Stimulated activated CD8-positive, alpha-beta memory T cell treated with anti-CD3 and anti-CD28 coated beads, Interleukin-12 subunit alpha, Interleukin-12 subunit beta, amount 100 ng/mL, for 4 hours (primary cell): ENCODE data around the gene CHFR.
"Not testable (repeated sequence)": the region's sequence is repeated elsewhere in the genome, so short reads cannot be mapped to it uniquely, and the experiment has no call there.

ENCODE experiments used
- DNase-seq: peaks from one replicate; pipeline ENCODE4 v3.0.0-alpha.2; 2020; ENCODE audit warnings: low read depth

CHFR gene

DNA sequence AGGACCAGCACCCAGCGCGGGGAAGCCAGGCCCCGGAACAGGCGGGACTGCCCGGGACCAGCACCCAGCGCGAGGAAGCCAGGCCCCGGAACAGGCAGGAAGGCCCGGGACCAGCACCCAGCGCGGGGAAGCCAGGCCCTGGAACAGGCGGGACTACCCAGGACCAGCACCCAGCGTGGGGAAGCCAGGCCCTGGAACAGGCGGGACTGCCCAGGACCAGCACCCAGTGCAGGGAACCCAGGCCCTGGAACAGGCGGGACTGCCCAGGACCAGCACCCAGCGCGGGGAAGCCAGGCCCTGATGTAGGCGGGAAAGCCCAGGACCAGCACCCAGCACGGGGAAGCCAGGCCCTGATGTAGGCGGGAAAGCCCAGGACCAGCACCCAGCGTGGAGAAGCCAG is 12.8 kb downstream of the CHFR start:
- not testable (repeated sequence) for DNase-seq

DNA sequence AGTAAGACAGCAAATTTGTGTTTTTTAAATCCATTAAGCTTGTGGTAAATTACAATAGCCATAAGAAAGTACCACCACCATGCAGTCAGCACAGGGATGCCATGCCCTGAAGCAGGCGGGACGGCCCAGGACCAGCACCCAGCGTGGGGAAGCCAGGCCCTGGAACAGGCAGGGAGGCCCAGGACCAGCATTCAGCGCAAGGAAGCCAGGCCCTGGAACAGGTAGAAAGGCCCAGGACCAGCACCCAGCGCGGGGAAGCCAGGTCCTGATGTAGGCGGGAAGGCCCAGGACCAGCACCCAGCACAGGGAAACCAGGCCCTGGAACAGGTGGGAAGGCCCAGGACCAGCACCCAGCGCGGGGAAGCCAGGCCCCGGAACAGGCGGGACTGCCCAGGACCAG is 13.2 kb downstream of the CHFR start:
- DNase-seq, result no peak

DNA sequence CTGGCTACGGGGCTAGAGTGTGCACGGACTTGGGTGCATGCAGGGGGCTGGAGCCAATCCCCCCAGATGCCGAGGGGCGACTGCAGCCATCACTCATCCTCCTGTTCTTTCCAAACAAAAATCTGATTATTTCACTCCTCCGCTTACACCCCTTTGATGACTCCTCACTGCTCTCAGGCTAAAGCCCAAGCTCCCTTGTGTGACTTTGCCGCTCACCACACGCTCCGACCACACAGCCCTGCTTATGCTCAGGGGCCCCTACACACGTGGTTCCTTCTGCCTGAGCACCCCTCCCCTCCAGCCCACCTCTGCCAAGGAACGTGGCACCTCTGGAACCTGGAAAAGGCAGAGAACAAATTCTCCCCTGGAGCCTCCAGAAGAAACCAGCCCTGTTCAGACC is 13.7 kb downstream of the CHFR start:
- DNase-seq, result no peak

- no peak for DNase-seq
Observed at GRCh38 chr12:132872975-132873421, 14.4 kb downstream of the CHFR start.

DNA sequence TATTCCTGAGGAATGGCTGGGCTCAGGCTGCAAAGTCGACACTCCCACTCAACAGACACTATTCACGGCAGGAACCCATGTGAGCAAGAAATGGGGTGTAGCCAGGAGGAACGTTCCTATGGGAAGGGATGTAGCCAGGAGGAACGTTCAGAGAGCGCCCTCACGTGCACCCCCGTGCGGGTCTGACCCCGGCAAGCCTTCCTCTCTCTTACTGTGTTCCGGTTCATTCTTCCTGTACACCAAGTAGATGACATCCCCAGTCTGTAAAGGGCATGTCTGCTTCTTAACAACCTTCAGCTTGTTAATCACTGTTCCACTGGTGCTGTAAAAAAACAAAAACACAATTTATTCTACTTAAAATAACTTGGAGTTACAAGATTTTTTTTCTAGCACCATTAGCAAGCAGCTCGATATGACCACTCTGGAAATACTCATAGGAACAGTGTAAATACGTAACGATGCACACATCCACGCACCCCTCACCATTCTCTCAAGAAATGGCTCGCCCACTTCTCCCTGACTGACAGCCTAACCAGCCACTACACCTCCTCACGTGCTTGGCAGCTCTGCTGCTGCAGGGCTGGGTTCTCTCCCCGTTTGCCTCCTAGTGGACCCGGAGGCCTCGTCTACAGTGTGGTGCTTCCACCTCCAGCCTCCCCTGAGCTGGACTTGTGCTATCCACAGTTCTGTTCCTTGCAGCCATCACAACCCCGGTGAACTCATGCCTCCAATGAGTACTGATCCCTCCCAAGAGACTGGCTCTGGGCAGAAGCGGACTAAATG is 15.1 kb downstream of the CHFR start:
- no peak for DNase-seq

GRCh38 chr12:132869551-132869950 is 17.9 kb downstream of the CHFR start:
- DNase-seq, result no peak

GRCh38 chr12:132866251-132866828 is 21.1 kb downstream of the CHFR start:
- DNase-seq, result no peak

- no peak for DNase-seq
Observed at GRCh38 chr12:132861558-132861957, 25.8 kb downstream of the CHFR start.

GRCh38 chr12:132858718-132859266 is 28.6 kb downstream of the CHFR start:
- DNase-seq, result no peak

DNA sequence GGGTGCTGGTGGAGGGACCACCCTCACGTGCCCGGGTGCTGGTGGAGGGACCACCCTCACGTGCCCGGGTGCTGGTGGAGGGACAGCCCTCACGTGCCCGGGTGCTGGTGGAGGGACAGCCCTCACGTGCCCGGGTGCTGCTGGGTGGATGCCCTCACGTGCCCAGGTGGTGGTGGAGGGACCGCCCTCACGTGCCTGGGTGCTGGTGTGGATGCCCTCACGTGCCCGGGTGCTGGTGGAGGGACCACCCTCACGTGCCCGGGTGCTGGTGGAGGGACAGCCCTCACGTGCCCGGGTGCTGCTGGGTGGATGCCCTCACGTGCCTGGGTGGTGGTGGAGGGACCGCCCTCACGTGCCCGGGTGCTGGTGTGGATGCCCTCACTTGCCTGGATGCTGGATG is 30.4 kb downstream of the CHFR start:
- DNase-seq, result not testable (repeated sequence)

DNA sequence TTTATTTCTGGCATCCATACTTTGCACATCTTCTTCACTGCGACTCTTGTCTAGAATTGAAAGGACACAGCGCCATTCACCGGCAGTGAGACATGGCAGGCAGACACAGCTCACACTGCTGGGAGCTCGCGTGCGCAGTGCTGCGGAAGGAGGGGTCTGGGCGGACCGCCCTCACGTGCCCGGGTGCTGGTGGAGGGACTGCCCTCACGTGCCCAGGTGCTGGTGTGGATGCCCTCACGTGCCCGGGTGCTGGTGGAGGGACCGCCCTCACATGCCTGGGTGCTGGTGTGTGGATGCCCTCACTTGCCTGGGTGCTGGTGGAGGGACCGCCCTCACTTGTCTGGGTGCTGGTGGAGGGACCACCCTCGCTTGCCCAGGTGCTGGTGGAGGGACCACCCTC is 30.8 kb downstream of the CHFR start:
- DNase-seq, result no peak

- DNase-seq, result not testable (repeated sequence)
Observed at GRCh38 chr12:132855211-132855610, 32.2 kb downstream of the CHFR start.

GRCh38 chr12:132853285-132854092 is 33.9 kb downstream of the CHFR start:
- DNase-seq, result no peak

DNA sequence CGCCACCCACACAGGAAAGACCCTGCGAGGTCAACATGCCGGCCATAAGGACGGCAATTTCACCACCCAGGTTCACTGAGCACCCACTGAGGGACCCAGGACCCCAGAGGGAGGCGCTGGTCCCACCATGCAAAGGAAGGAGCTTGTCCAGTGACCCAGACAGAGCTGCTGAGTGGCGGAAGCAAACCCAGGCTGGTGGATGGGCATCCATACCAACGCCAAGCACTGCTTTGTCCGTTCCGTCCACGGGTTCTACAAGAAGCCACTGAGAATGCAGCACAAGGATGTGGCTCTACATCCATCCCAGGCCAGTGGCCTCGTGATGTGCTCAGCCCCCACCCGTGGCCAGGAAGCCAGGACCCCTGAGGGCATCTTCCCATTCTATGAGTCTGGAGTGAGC is 34.9 kb downstream of the CHFR start:
- no peak for DNase-seq

- no peak for DNase-seq
Observed at GRCh38 chr12:132851465-132851864, 35.9 kb downstream of the CHFR start.

- DNase-seq, result no peak
Observed at GRCh38 chr12:132850291-132850690, 37.1 kb downstream of the CHFR start.

- no peak for DNase-seq
Observed at GRCh38 chr12:132848521-132848920, 38.9 kb downstream of the CHFR start.

DNA sequence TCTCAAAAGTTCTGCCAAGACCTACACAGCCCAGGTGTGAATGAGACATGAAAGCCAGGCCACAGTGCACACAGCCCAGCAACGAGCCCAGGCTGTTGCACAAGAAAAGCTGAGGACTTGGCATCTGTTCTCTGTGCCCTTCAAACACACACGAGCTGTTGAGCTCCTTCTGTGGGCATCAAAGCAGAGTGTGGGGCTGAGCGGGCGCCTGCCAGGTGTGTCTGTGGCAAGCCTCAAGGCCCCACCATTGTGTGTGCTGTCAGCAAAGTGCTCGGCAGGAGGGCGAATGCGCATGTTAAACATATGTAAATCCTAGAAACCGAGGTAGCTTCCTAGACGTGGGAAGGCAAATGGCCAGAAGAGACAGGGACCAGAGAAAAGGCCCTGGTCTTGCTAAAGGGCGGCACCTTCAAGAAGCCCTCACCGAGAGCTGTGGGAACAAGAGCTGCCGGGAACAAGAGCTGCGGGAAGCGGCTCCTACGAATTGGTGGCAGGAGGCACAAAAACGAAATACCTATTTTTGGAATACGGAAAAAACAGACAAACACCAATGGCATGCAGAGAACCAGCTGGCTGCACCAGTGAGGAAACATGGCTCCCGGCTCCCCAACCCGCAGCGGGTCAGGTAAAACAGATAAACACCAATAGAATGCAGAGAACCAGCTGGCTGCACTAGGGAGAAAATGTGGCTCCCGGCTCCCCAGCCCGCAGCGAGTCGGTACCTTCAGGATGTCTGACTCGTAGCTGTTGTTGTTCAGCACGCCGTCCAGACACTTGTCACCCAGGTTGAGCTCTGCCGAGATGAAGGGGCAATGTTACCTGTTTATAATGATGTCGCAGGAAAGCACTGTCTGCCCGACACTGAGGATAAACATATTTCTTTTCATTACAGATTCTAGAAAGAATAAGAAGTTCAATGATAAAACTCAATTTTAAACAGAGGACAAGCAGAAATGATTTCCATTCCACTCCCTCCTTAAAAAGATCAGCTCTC is 39.7 kb downstream of the CHFR start:
- no peak for DNase-seq

DNA sequence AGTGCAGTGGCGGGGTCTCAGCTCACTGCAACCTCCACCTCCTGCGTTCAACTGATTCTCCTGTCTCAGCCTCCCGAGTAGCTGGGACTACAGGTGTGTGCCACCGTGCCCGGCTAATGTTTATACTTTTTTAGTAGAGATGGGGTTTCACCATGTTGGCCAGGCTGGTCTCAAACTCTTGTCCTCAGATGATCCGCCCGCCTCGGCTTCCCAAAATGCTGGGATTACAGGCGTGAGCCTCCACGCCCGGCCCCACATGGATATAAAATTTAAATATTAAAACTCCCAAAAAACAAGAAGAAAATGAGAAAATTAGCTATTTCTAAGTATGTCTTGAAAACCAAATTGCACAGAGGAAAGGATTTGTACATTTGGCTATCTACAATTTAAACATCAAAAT is 42.7 kb downstream of the CHFR start:
- not testable (repeated sequence) for DNase-seq

DNA sequence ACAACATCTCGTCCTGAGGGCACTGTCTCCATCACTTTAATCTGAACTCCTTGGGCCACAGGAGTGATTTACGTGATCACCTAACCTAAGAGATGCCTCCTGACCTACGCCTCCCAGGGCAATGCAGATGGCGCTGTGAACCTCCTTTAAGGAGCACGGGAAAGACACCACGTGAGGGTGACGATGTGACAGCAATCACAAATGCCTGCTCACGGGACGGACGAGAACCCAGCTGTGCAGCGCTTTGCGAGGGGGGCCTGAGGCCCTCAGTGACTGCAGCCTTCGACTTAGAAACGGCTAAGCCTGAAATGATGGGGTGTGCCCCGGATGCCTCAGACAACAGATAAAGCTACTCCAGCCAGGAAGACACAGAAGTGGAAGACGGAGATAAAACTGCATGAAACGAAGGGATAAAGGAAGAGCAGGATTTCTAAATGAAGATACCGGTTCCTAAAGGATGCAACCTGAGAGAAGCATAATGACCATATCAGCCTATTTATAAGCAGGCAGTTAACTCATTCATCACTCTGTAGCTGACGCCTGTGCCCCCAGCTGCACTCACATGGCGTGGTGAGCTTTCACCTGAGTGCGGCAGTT is 44.9 kb downstream of the CHFR start:
- no peak for DNase-seq

- DNase-seq, result no peak
Observed at GRCh38 chr12:132841151-132841550, 46.3 kb downstream of the CHFR start.
